DMS 273 treated with DMSO at 0.1 percent for 48 hours (cell line): Measurements from ENCODE around the gene PPARA.

ENCODE experiments used
- DNase-seq: peaks from one replicate; lab custom pipeline; 2025; lab: John Stamatoyannopoulos, UW

Gene PPARA

DNA sequence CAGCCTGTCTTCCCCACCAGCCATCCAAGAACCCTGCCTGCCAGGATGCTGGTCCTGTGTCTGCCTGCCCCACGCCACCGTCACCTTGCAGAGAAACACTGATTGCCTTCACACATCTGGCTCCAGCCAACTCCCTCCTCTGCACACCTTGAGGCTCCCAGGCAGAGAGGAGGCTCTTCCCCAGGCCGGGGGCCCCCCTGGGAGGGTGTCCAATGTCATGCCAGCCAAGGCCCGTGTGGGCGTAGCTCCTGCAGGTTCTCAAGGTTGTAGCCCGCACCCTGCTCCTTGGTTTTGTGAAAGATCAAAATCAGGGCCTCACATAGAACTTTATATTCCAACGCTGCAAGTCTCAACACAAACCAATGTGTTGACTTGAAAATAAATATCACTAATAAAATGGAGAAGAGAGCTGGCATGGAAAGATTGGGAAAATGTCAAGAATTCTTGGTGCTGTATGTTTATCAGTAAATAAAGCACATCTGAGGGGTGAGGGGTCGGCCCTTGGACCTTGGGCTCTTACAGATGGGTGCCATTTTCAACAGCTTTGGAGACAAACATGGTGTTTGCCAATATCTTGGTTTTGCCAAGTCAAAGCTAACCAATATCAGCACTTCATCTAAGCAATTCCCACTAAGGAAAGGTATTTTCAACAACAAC, 6.7 kb upstream of the PPARA start:
- no peak for DNase-seq

DNA sequence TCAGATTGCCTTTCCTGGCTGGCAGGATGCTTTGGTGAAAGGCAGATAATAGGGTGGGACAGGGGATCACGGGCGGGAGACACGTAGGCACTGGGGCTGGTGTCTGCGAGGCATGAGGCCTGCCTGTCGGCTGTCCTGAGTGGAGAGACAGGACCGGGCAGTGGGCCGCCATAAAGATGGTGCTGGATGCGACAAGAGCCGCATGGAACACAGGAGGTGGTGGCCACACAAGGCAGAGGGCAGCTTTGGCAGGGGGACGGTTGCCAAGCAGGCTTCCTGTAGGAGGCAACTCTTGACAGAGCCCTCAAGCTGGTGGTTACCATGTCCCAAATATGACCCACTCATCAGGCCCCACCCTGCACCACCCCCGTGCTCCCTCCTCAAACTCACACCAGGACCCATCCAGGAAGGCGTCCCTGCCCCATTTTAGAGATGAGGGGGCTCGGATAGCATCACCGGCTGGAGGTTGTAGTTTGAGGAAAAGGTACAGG, 4.9 kb upstream of the PPARA start:
- DNase-seq = no peak

DNA sequence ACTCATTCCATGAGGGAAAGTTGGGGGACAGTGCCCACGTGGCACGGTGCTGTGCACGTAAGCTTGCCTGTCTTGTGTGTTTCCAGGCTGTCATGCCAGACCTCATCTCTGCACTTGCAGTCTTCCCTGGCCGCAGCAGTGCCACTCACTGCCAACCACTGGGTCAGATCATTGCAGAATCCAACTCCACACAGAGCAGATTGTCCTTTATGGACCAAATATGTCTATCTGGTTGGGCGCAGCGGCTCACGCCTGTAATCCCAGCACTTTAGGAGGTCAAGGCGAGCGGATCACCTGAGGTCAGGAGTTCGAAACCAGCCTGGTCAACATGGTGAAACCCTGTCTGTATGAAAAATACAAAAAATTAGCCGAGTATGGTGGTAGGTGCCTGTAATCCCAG, 4.4 kb upstream of the PPARA start:
- DNase-seq = no peak

DNA sequence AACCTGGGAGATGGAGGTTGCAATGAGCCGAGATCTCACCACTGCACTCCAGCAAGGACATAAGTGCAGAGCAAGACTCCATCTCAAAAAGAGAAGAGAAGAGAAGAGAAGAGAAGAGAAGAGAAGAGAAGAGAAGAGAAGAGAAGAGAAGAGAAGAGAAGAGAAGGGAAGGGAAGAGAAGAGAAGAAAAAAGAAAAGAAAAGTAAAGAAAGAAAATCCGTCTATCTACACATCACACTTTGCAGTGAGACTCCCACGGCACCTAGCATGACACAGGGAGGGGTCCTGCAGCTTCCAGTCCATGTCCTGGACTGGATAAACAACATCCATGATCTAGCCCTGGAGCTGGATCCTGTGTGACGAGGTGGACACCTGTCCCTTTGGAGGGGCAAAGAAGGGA, 4.0 kb upstream of the PPARA start:
- DNase-seq = no peak

DNA sequence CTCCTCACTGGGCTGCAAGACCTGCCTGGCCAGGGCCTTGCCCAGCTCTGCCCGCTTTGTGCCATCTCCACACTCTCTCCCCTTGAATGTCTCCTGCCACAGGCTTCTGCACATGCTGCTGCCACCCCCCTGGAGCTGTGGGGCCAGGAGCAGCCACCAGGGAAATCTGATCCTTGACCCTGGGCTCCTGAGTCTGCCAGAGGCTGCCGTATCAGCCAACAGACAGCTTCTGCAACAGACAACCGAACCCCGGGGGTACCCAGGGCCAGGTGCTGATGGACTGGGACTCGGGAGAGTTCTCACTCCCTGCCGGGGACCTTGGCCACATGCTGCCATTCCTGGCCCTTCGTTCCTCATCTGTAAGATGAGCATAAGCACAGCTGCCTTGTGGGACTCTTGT, 3.3 kb upstream of the PPARA start:
- no peak for DNase-seq

DNA sequence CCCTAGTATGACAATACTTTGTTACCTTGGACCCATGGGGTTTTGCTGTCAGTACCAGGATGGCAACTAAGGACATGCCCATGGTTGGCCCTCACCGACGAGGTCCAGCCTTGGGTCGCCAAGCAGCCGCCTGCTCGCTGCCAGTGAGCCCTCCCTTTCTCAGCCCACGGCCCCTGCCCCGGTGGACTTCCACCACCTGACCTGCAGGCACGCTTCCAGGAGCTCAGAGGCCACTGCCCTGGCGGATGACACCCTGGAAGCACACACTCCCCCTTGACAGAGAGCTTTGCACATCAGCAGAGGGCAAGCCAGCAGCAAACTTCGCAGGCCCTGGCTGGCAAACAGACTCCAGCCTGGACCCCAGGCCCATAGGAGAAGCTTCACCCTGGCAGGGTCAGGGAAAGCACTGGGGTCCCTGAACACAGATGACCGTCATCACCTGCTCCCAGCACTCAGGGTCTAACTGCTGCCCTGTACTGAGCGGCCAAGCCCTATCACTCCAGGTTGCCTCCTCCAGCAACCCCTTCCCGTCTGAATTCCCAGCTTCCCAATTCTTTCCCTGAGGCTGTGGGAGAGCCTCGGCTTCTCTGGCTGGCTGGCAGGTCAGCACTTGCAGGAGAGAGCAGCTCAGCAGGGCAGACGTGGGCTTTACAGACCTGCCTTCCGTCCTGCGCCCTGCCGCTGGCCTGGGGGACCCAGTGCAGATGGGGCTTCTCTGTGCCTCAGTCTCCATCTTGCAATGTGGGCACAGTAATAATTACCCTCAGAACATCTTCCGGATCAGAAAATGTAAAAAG, 2.7 kb upstream of the PPARA start:
- DNase-seq = no peak

DNA sequence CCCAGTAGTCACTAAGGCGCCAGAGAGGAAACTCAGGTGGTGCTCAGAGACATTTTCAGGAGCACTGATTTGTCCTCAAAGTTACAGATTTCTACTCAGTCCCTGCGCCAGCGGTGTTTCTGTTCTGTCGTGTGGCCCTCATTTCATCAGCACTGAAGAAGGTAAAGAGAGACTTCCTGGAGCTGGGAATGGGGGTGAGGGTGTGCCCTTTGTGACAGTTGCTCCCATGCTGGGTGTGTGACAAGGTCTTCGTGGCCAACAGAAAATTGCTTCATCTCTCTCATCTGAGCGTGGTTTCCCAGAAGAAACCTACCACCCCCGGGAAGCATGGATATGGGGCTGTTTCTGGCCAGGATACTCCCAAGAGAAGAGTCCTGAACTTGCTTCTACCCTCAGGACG, 2.0 kb upstream of the PPARA start:
- no peak for DNase-seq

DNA sequence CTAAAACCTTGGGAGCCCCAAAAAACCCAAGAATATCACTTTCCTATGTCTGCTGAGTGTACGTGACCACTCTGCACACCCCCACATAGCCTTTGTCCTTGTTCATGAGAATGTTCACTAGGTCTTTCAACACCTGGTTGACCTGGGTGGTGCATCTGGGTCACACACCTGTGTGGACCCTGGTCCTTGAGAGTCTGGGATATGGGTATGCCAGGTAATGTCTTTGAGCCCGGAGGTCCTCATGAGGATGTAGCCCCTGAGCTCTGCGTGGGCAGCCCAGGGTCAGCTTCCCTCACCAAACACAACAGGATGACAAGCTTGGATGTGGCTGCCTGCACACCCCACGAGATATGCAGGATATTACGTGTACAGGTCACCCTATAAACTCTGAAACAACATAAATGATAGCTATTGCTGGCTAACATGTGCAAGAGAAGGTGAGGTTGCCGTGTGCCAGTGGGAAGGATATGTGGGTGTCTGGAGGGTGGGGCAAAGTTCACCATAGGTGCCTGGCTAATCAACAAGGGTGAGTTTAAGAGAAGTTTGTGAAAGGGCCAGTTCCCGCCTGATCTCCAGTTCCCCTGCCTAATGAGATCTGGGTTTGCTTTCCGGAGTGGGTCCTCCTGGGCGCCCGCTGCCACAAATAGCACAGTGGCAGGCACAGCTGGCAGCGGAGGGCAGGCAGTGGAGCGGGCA, 1.4 kb upstream of the PPARA start:
- no peak for DNase-seq

DNA sequence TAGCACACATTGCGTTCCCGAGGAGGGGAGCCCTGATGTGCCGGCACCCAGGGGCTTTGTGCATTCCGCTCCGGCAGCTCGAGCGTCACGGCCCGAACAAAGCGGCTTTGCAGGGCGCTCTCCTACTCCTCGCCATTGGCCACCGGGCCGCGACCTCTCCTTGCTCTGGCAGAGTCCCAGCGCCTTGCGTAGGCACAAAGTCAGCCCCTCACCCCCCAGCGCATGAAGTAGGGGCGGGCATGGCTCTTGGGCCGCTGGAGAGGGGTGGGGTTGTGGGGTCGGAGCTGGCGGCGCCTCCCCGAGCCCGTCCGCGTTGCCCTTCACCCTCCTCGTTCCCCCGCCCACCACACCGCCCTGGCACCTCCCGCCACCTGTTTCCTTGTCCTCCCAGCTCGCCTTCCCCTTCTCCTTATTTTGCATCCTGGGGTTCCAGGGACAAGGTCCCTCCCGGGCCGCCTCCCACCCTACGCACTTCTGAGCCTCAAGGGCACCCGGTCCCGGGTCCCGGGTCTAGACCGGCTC, 753 bp upstream of the PPARA start:
- DNase-seq = no peak

DNA sequence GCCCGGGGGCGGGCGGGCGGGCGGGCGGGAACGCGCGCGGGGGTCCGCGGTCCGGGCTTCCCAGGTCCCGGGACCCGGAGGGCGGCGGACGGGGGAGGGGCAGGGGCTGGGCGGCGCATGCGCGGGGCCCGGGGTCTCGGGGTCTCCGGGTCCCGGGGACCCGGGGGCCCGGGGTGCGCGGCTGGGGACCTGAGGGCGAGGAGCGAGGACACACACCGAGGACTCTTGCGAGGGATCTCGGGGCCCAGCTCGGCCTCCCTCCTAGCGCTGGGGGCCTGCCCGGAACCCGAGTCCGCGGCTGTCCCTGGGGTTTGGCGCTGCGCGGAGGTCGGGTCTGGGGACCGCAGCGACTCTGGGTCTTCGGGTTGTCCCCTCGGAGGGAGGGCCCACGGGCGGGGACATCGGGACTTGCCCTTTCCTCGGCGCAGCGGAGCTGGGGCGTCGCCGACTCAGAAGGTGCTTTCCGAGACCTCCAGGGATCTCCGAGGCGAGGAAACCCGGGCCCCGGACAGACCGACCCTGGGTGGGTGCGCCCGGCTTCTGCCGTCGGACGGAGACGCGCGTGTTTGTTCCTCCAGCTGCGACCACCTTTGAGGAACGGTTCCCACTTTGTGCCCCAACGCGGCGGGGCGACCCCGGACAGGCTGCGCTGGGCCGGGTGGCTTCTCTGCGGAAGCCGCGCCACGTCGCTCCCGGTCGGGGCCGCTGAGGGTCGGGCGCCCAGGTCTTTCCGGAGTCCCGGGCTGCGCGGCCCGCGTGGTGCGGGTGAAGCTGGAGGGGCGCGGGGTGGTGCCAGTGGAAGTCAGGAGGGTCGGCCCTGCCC, 540 bp downstream of the PPARA start:
- no peak for DNase-seq

DNA sequence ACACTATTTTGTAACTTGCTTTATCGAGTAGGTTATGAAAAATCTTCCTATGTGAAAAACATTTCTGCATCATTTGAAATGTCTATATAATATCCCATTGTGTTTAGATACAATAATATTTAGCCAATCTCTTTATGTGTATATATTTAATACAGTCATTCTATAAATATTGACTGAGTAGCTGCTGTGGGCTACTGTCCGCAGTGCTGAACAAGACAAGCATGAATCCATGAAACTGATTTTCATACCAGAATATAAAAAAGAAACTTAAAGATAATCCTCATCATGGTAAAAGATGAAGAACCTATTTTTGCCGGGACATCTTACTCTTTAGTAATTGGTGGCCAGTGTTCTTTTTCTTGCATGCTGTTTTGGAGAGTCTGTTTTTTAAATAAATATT, 3.6 kb downstream of the PPARA start:
- no peak for DNase-seq

DNA sequence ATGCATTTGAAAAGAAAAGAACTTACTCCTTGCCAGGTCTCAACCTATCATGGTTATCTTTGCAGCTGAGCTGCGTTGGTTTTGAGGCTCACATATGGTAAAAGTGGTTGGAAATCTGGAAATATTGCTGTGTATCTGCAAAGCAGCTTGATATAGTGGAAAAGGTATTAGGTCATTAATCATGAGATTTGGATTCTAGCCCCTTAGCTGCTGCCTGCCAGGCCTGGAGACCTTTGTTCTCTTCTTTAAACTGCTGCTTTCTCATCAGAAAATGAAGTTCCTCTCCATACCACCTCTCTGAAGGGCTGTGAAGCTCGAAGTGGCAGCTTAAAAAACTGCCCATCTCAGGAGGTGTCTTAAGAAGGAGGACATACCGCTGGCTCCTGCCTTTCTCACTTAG, 5.7 kb downstream of the PPARA start:
- no peak for DNase-seq

DNA sequence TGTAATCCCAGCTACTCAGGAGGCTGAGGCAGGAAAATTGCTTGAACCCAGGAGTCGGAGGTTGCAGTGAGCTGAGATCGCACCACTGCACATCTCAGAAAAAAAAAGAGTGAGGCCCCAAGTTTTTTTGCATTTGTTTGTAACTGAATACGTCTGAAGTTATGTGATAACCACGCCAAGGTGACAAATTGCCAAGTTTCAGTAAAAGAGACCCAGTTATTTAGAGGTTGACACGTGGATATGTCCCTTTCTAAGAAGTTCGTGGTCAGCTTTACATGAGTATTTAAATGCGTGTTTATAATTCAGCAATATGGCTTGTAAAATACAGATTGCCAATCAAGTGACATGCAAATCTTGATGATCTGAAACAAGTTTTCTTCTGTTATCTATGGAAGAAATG, 8.0 kb downstream of the PPARA start:
- DNase-seq = no peak

DNA sequence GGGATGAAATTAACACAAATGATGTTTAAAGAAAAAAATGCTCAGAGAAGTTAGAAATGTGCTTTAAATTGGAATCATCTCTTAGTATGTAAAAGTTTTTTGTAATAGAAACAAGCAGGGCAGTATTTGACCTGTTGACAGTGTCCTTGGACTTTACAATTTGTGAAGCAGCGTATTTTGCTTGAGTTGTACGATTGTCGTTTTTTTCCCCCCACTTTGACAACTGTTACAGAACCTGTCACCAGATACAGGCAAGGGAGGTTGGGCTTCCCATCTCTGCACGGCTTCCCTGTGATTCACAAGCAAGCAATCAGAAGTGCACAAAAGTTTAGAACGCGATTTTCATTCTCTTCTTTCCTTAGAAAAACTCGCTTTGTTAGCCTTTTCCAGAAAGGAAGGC, 8.9 kb downstream of the PPARA start:
- no peak for DNase-seq

DNA sequence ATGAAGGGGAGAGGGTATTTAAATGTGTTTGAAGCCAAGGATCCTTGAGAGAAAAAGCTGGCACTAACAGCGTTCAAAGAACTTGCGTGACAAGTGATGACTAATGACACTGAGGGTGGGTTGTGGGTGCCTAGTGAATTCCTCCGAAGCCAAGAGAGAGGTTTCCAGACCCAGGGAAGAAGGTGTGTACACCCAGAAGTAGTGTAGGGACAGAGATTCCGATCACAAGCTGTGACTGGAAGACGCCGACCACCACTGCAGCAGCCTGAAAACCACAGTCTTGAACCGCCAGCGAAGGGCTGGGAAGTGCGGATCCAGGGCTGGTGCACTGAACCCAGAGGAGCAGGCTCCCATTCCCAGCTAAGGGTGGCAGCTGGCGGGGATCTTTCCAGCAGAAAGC, 9.5 kb downstream of the PPARA start:
- no peak for DNase-seq

DNA sequence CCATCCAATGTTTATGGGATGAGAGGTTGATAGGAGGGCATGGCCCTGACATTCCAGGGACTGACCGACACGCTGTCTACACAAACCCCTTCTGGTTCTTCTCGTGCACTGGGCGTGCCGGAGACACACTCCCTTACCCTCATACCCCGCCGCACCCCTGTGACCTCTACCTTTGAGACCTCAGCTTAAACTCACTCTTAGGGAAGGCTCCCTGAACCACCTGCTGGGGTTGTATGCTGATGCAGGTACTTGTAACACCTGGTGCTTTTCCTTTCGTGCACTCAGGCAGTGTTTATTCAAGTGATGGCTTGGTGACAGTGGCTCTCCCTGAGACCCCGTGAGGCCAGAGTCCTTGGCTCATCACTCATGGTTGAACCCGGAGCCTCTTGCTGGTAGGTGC, 12.0 kb downstream of the PPARA start:
- DNase-seq = no peak

DNA sequence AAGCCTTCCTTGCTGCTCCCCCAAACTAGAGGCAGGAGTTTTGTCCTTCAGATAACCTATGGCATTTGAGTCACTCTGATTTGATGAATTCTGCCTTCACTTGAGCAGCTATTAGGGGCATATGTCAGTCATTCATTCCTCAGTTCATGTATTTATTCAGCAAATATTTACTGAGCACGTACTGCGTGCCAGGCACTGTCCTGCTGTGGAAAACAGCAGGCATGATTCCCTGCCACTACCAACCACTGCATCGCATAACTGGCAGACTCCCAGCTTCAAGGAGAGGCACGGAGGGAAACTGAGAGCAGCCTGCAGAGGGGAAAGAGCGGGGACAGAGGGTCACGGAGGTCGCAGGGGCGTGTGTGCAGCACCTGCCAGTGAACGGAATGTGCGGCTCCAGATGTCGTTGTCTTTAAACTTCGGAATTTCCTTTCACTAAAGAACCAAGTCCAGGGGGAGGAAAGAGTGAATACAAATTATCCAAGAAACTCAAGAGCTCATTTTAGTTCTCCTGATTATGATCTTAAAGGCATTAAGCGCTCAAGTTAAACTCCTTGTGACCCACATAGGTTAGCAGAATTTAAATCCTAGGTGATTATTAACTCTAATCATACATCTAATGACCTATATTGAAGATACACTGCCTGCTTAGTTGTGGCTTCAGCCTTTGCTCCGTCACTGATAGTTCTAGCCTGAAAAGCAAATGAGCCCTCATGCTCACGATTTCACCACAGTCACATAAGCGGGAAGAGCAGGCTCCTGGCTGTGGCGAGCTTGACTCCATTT, 12.6 kb downstream of the PPARA start:
- DNase-seq = no peak

DNA sequence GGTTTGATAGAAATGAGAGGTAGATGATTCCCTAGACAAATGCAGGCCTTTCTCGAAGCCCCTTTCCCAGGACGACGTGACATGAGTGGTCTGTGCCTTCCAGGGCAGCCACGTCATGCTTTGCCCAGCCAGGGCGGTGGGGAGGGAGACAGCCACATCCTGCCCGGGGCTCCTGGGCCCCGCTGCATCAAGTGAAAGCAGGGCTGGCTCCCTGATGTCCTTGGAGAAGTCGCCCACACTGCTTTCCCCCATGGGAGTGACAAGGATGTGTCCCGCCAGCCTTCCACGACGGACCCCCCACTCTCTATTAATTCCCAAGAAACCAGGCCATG, 13.2 kb downstream of the PPARA start:
- DNase-seq = no peak

DNA sequence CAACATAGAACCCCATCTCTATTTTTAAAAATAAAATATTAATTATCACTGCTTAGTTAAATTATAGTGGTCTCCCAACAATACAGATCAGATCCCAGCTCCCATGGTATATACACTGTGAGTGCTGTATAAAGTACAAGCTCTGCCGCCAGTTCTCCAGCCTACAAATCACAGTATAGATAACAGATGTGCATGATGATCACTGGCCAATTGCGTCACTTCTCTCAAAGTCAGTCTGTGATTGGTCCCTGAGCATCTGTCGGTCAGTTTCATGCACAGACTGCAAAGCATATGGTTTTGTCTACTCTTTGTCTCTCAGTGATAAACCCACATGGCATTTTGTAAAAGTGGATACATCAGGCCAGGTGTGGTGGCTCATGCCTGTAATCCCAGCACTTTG, 15.7 kb downstream of the PPARA start:
- no peak for DNase-seq

DNA sequence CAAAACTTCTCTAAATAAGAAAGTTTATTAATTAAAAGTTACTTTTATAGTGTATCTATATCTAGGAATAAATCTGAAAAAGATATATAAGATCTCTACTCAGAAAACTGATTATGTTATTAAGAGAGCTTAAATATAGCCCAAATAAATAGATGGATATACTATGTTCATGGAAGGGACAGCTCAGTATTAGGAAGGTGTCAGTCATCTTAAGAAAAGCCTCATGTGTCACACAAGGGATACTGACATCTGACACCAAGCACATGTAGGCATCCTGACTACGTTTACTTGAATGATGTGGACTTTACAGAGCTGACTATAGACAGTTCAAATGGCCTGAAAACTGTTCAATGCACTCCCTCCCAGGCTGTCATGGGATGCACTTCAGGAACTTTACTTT, 19.3 kb downstream of the PPARA start:
- DNase-seq = no peak

DNA sequence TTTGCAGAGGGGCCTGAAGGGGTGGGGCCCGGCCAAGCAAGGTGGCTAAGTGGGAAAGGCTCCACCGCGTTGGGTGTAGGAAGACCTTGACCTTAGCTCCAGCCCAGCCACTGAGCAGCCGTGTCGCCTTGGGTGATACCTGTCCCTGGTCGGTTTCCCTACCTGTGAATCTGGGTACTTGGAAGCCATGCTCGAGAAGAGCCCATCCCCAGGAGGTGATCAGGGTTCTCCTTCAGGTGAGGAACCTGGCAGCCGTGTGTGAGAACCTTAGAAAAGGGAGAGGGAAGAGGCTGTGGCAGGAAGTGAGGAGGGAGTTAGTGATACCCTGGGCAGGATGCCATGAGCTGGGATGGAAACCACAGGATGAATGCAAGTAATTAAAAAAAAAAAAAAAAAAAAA, 21.6 kb downstream of the PPARA start:
- no peak for DNase-seq
